Cardiac muscle cell (in vitro differentiated cells and primary cell): ENCODE data around the gene RAD51D. TPM values are rescaled to one million over a fixed set of nuclear protein-coding genes. Genes with fewer than 3 reads are reported as not detected.

Experiments used
- DNase-seq, 2 donors: peaks; one replicate each; pipeline versions ENCODE4 v3.0.0 to v3.0.0-alpha.2; 2010 to 2017; ENCODE audit warnings: low read depth in 1 of 2, low spot score in 1 of 2
- H3K27ac ChIP-seq: fragments of 200-600 bp; sonication (generic); 2 replicates; pipeline ENCODE4 v1.5.1; 2016
- H3K27me3 ChIP-seq: fragments of 200-600 bp; sonication (generic); 2 replicates; pipeline ENCODE4 v1.6.0; 2016; ENCODE audit warnings: control low read depth
- H3K36me3 ChIP-seq: fragments of 200-600 bp; sonication (generic); 2 replicates; pipeline ENCODE4 v1.5.1; 2016; ENCODE audit warnings: control low read depth
- H3K4me1 ChIP-seq: fragments of 200-600 bp; sonication (generic); 2 replicates; pipeline ENCODE4 v1.8.1; 2017; ENCODE audit warnings: low read depth, mild to moderate bottlenecking, mixed run types
- H3K4me3 ChIP-seq: fragments of 200-600 bp; sonication (generic); 2 replicates; pipeline ENCODE4 v1.5.1; 2016; ENCODE audit warnings: mild to moderate bottlenecking
- H3K9me3 ChIP-seq: fragments of 200-600 bp; sonication (generic); 2 replicates; pipeline ENCODE4 v1.5.1; 2017; ENCODE audit warnings: low read depth, mild to moderate bottlenecking, control low read depth
- CTCF ChIP-seq: IDR thresholded peaks from 2 replicates; pipeline ENCODE4 v1.5.1; 2012; ENCODE audit warnings: low read depth, mild to moderate bottlenecking, low read length
- polyA plus RNA-seq: library from polyadenylated mRNA; unstranded; fragments of >200 nt; fragmentation: Nextera tagmentation; extraction: Ambion mirVana; gene quantifications from 2 replicates; pipeline ENCODE4 v1.2.1, GENCODE V29; 2016
- total RNA-seq: library from RNA; depleted of rRNA; stranded (reverse); fragments of >200 nt; gene quantifications from 2 replicates; pipeline ENCODE4 v1.2.3, GENCODE V29; 2016

The RAD51D gene
- total and polyA plus RNA-seq, 2 experiments from 2014 or later: 5.8 to 14.0 TPM

GRCh38 chr17:35130392-35130791 lies 10.7 kb upstream of the RAD51D start:
- Histone ChIP-seq H3K9me3 (no peaks in the 10 kb centered on the region), H3K27ac (peak overlapping the region; percentile 17), H3K4me1 (no peaks in the 10 kb centered on the region), H3K36me3 (peaks cover 24% of the 10 kb centered on the region), H3K4me3 (no peak overlapping the region), H3K27me3 (no peaks in the 10 kb centered on the region)
- no peak for TF ChIP-seq CTCF
- DNase-seq: no peak

GRCh38 chr17:35129973-35130351 lies 10.3 kb upstream of the RAD51D start:
- TF ChIP-seq CTCF: no peak
- Histone ChIP-seq H3K4me1 (no peaks in the 10 kb centered on the region), H3K27ac (no peak overlapping the region), H3K36me3 (peaks cover 21% of the 10 kb centered on the region), H3K4me3 (no peak overlapping the region), H3K27me3 (no peaks in the 10 kb centered on the region), H3K9me3 (no peaks in the 10 kb centered on the region)
- no peak for DNase-seq

GRCh38 chr17:35129154-35129972 lies 9.7 kb upstream of the RAD51D start:
- Histone ChIP-seq H3K27me3 (no peaks in the 10 kb centered on the region), H3K9me3 (no peaks in the 10 kb centered on the region), H3K4me3 (no peak overlapping the region), H3K27ac (no peak overlapping the region), H3K4me1 (no peaks in the 10 kb centered on the region), H3K36me3 (peaks cover 15% of the 10 kb centered on the region)
- no peak for DNase-seq
- no peak for TF ChIP-seq CTCF

- Histone ChIP-seq H3K36me3 (peaks cover 4% of the 10 kb centered on the region), H3K27me3 (peaks cover 3% of the 10 kb centered on the region), H3K4me3 (no peak overlapping the region), H3K4me1 (no peaks in the 10 kb centered on the region), H3K27ac (peak overlapping the region; percentile 29), H3K9me3 (no peaks in the 10 kb centered on the region)
- TF ChIP-seq CTCF: no peak
- DNase-seq: peak in 1 of 2 donors; percentile 94
Observed at GRCh38 chr17:35127751-35128514, 8.3 kb upstream of the RAD51D start.

- Histone ChIP-seq H3K27me3 (peaks cover 18% of the 10 kb centered on the region), H3K27ac (no peak within 1 kb of the TSS), H3K9me3 (no peaks in the 10 kb centered on the region), H3K4me1 (no peaks in the 10 kb centered on the region), H3K36me3 (no peaks in the 10 kb centered on the region), H3K4me3 (no peak within 1 kb of the TSS)
- no peak for DNase-seq
- TF ChIP-seq CTCF: no peak
Observed at GRCh38 chr17:35121315-35121714, 1.7 kb upstream of the RAD51D start, which contains the start of gene FNDC8. TSS of gene FNDC8 (plus strand) at chr17:35121615. CDS start at chr17:35121694, 79 bp downstream.
